ENCODE measurements around the gene CHST2.
A peak's percentile ranks its signal among the peaks of the same experiment; 100 is the strongest.
"Not testable (repeated sequence)": the region's sequence is repeated elsewhere in the genome, so short reads cannot be mapped to it uniquely, and the experiment has no call there.

CHST2 gene

DNA sequence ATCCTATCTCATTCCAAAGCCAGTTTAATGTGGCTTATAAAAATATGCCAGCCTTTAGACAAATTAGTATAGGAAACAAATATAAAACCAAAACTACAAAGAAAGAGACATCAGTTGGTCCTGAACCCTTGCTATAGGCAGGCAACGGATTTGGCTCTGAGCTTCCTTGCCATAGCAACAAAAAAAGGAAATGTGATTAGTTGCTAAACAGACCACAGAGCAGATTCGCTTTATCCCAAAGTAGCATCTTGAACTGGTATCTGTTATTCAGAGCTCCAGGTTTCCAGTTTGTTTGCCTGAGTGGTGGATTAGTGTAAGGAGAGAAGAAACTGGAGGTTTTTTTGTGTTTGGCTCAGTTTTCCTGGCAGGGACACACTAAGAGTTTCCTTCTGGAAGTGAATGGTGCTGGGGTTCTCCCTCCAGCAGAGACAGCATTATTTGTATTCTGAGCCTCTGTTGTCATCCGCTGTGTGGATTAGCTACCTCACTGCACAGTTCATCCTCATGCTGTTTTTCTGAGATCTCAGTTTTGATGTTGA is 44.1 kb downstream of the CHST2 start:
- Histone ChIP-seq H3K4me3 (ENCODE audit: low read length) (no peak overlapping the region), H3K79me1 (ENCODE audit: low read length) (no peaks in the 10 kb centered on the region), H3K27ac (ENCODE audit: low read depth, low read length) (no peak overlapping the region), H2BK15ac (replicated peaks; ENCODE audit: low read depth) (no peak overlapping the region), H2BK120ac (ENCODE audit: low read depth, low read length) (no peak overlapping the region), H3K79me2 (ENCODE audit: control insufficient read depth, insufficient read depth, low read length) (no peaks in the 10 kb centered on the region), H4K5ac (ENCODE audit: low read length) (no peak overlapping the region), H3K4me1 (ENCODE audit: control insufficient read depth, low read depth, low read length) (no peaks in the 10 kb centered on the region), H3K4ac (ENCODE audit: low read depth, low read length) (no peak overlapping the region), H2BK5ac (ENCODE audit: low read length) (no peak overlapping the region), H3K23ac (ENCODE audit: low read length) (no peak overlapping the region), H3K4me2 (ENCODE audit: low read length) (no peak overlapping the region), H4K8ac (ENCODE audit: low read depth, low read length) (no peak overlapping the region), H3K9ac (ENCODE audit: low read length) (no peak overlapping the region), H2AK5ac (ENCODE audit: low read length) (no peak overlapping the region), H3K18ac (ENCODE audit: low read length) (no peak overlapping the region), H3K36me3 (ENCODE audit: control insufficient read depth, insufficient read depth, low read length) (no peaks in the 10 kb centered on the region), H3K27me3 (ENCODE audit: insufficient read depth, low read length, poor library complexity) (no peaks in the 10 kb centered on the region), H3K56ac (ENCODE audit: low read length) (no peak overlapping the region)
- DNase-seq = no peak
- WGBS (ENCODE audit: extremely low coverage, insufficient coverage, low lambda C conversion rate) = no CpG with 5 or more reads among the region's 3 CpGs

DNA sequence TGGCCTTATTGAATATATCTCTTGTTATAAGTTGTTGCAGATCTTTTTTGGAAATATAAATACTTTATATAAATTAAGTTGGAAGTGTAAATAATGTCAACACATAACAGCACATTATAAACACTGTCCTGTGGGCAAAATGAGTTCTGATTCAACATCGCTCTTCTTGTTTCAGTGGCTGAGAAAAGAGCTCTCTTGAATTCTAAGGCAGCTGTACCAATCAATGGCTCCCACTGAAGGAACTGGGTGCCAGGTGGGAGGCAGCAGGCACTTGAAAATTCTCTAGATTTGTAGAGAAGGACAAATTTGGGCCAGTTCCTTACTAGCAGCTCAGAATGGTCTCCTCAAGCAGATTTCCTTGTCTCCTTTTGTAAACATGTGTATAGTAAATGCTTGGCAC is 45.6 kb downstream of the CHST2 start:
- Histone ChIP-seq H3K79me1 (ENCODE audit: low read length) (no peaks in the 10 kb centered on the region), H3K9ac (ENCODE audit: low read length) (no peak overlapping the region), H4K8ac (ENCODE audit: low read depth, low read length) (no peak overlapping the region), H2BK5ac (ENCODE audit: low read length) (no peak overlapping the region), H3K18ac (ENCODE audit: low read length) (no peak overlapping the region), H2AK5ac (ENCODE audit: low read length) (no peak overlapping the region), H2BK15ac (replicated peaks; ENCODE audit: low read depth) (no peak overlapping the region), H2BK120ac (ENCODE audit: low read depth, low read length) (no peak overlapping the region), H4K5ac (ENCODE audit: low read length) (no peak overlapping the region), H3K36me3 (ENCODE audit: control insufficient read depth, insufficient read depth, low read length) (no peaks in the 10 kb centered on the region), H3K27me3 (ENCODE audit: insufficient read depth, low read length, poor library complexity) (no peaks in the 10 kb centered on the region), H3K79me2 (ENCODE audit: control insufficient read depth, insufficient read depth, low read length) (no peaks in the 10 kb centered on the region), H3K27ac (ENCODE audit: low read depth, low read length) (no peak overlapping the region), H3K4me3 (ENCODE audit: low read length) (no peak overlapping the region), H3K4me1 (ENCODE audit: control insufficient read depth, low read depth, low read length) (no peaks in the 10 kb centered on the region), H3K23ac (ENCODE audit: low read length) (no peak overlapping the region), H3K4ac (ENCODE audit: low read depth, low read length) (no peak overlapping the region), H3K56ac (ENCODE audit: low read length) (no peak overlapping the region), H3K4me2 (ENCODE audit: low read length) (no peak overlapping the region)
- WGBS (ENCODE audit: extremely low coverage, insufficient coverage, low lambda C conversion rate) = no CpG with 5 or more reads among the region's 1 CpG
- no peak for DNase-seq

DNA sequence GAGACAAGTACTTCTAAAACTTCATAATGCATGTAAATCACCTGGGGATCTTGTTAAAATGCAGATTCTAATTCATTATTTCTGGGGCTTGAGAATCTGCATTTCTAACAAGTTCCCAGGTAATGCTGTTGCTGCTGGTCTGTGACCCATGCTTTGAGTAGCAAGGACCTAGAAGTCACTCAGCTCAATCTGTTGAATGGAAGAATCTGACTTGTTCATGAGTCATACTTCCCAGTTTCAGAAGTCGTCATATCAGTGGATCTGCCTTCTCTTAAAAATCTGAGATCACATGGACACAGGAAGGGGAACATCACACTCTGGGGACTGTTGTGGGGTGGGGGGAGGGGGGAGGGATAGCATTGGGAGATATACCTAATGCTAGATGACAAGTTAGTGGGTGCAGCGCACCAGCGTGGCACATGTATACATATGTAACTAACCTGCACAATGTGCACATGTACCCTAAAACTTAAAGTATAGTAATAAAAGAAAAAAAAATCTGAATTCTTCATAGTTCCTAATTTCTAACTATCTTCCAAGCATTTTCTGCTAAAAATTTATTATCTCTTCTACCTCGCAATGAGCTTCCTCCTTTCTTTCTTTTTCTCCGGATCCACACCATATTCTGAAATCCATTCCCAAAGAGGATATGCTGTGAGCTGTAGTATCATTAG is 46.2 kb downstream of the CHST2 start:
- no CpG with 5 or more reads among the region's 5 CpGs for WGBS (ENCODE audit: extremely low coverage, insufficient coverage, low lambda C conversion rate)
- not testable (repeated sequence) for H4K8ac ChIP-seq (ENCODE audit: low read depth, low read length); H3K36me3 ChIP-seq (ENCODE audit: control insufficient read depth, insufficient read depth, low read length); H3K4ac ChIP-seq (ENCODE audit: low read depth, low read length); H3K27ac ChIP-seq (ENCODE audit: low read depth, low read length); H3K4me1 ChIP-seq (ENCODE audit: control insufficient read depth, low read depth, low read length); H2AK5ac ChIP-seq (ENCODE audit: low read length); H3K18ac ChIP-seq (ENCODE audit: low read length); H3K9ac ChIP-seq (ENCODE audit: low read length); H3K56ac ChIP-seq (ENCODE audit: low read length); H3K79me1 ChIP-seq (ENCODE audit: low read length); H3K23ac ChIP-seq (ENCODE audit: low read length); H2BK120ac ChIP-seq (ENCODE audit: low read depth, low read length); H3K4me2 ChIP-seq (ENCODE audit: low read length); H3K27me3 ChIP-seq (ENCODE audit: insufficient read depth, low read length, poor library complexity); H3K79me2 ChIP-seq (ENCODE audit: control insufficient read depth, insufficient read depth, low read length); H2BK5ac ChIP-seq (ENCODE audit: low read length); H2BK15ac ChIP-seq (replicated peaks; ENCODE audit: low read depth); H4K5ac ChIP-seq (ENCODE audit: low read length); H3K4me3 ChIP-seq (ENCODE audit: low read length)
- DNase-seq = peak; percentile 11

DNA sequence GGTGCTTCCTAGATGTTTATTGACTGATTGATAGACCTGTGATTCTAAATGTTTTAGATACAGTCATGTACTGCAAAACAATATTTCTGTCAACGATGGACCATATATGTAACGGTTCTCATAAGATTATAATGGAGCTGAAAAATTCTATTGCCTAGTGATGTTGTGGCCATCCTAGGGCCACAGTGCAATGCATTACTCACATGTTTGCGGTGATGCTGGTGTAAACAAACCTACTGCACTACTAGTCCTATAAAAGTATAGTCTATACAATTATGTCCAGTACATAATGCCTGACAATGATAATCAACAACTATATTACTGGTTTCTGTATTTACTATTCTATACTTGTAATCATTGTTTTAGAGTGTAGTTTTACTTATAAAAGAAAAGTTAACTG is 46.8 kb downstream of the CHST2 start:
- no peak for DNase-seq
- Histone ChIP-seq H3K23ac (ENCODE audit: low read length) (no peak overlapping the region), H4K5ac (ENCODE audit: low read length) (no peak overlapping the region), H3K27me3 (ENCODE audit: insufficient read depth, low read length, poor library complexity) (no peaks in the 10 kb centered on the region), H3K79me1 (ENCODE audit: low read length) (no peaks in the 10 kb centered on the region), H3K4ac (ENCODE audit: low read depth, low read length) (no peak overlapping the region), H2BK120ac (ENCODE audit: low read depth, low read length) (no peak overlapping the region), H3K36me3 (ENCODE audit: control insufficient read depth, insufficient read depth, low read length) (no peaks in the 10 kb centered on the region), H3K27ac (ENCODE audit: low read depth, low read length) (no peak overlapping the region), H3K9ac (ENCODE audit: low read length) (no peak overlapping the region), H3K18ac (ENCODE audit: low read length) (no peak overlapping the region), H3K79me2 (ENCODE audit: control insufficient read depth, insufficient read depth, low read length) (no peaks in the 10 kb centered on the region), H3K4me3 (ENCODE audit: low read length) (no peak overlapping the region), H2BK15ac (replicated peaks; ENCODE audit: low read depth) (no peak overlapping the region), H2BK5ac (ENCODE audit: low read length) (no peak overlapping the region), H4K8ac (ENCODE audit: low read depth, low read length) (no peak overlapping the region), H3K56ac (ENCODE audit: low read length) (no peak overlapping the region), H3K4me1 (ENCODE audit: control insufficient read depth, low read depth, low read length) (no peaks in the 10 kb centered on the region), H3K4me2 (ENCODE audit: low read length) (no peak overlapping the region), H2AK5ac (ENCODE audit: low read length) (no peak overlapping the region)
- WGBS (ENCODE audit: extremely low coverage, insufficient coverage, low lambda C conversion rate) = no CpG with 5 or more reads among the region's 3 CpGs

DNA sequence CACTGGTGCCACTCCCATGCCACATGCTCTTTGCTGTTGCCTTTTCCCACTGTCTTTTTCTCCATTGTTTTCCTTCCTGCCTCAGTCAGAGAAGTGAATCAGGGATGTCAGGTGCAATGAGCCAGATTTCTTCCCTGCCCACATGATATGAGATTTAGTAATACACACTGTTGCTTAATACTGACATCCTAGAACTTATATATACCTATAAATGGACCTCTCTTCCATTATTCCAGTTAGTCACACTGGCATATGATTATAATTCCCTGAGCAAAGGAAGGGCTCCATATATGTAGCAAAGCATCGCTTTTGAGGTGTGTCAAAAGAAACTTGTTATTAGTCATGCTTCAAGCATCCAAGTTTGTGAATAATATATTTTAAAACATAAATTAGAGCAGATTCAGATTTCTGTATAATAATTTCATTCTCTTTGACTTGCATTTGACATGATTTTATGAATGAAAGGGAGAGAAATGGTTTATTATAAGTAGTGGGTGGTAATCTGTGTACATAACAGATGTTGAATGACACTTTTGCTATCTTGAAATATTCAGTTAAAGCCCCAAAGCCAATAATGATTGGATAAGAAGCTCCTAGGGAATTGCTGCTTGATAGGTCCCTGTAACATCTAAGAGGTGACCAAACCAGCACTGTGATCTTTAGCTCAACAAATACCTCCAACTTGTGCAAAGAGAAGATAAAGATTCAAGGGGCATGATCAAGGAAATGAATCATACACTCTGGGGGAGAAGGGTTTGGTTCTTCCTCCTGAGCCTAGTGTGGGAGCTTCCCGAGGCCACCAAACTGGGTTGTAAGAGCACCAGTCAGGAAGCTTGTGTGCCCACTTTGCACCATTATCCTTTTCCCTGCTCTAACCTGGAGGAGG is 48.6 kb downstream of the CHST2 start:
- Histone ChIP-seq H2AK5ac (ENCODE audit: low read length) (no peak overlapping the region), H3K4me1 (ENCODE audit: control insufficient read depth, low read depth, low read length) (no peaks in the 10 kb centered on the region), H2BK120ac (ENCODE audit: low read depth, low read length) (no peak overlapping the region), H3K27ac (ENCODE audit: low read depth, low read length) (no peak overlapping the region), H2BK15ac (replicated peaks; ENCODE audit: low read depth) (no peak overlapping the region), H3K18ac (ENCODE audit: low read length) (no peak overlapping the region), H3K79me2 (ENCODE audit: control insufficient read depth, insufficient read depth, low read length) (no peaks in the 10 kb centered on the region), H3K79me1 (ENCODE audit: low read length) (no peaks in the 10 kb centered on the region), H3K56ac (ENCODE audit: low read length) (no peak overlapping the region), H3K4me2 (ENCODE audit: low read length) (no peak overlapping the region), H3K4ac (ENCODE audit: low read depth, low read length) (no peak overlapping the region), H4K5ac (ENCODE audit: low read length) (no peak overlapping the region), H4K8ac (ENCODE audit: low read depth, low read length) (no peak overlapping the region), H3K36me3 (ENCODE audit: control insufficient read depth, insufficient read depth, low read length) (no peaks in the 10 kb centered on the region), H3K4me3 (ENCODE audit: low read length) (no peak overlapping the region), H3K9ac (ENCODE audit: low read length) (no peak overlapping the region), H2BK5ac (ENCODE audit: low read length) (no peak overlapping the region), H3K23ac (ENCODE audit: low read length) (no peak overlapping the region), H3K27me3 (ENCODE audit: insufficient read depth, low read length, poor library complexity) (no peaks in the 10 kb centered on the region)
- DNase-seq = no peak
- no CpG with 5 or more reads among the region's 2 CpGs for WGBS (ENCODE audit: extremely low coverage, insufficient coverage, low lambda C conversion rate)

Measured in mesendoderm (in vitro differentiated cells).